ENCODE results near the gene KCNMA1.

DNA sequence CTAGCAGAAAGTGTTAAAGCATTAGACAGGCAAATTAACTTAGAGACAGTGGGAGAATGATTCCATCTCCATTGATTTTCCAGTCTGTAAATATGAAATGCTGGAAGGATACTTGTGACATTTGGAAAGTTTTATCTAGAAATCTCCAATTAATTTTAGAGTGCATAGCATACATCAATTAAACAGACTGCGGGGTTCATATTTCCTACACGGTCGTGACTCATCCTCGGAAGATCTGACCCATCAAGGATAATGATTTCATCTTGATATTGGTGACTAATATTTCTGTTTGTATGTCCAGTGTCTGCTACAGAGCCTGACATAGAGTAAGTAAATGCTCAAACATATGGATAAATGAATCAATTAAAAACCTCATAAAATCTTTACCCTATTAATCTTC is 474.9 kb downstream of the KCNMA1 start:
- no peak for TF ChIP-seq SUZ12 (IDR thresholded peaks at IDR 0.05; ENCODE audit: extremely low read depth, insufficient read depth, insufficient read length)
- TF ChIP-seq ZNF274 (IDR thresholded peaks at IDR 0.05; ENCODE audit: low read depth, low read length): no peak

All from NT2/D1 (cell line).